A673 (cell line): ENCODE data around the gene PHF3. TPM values are rescaled to one million over a fixed set of nuclear protein-coding genes. Genes with fewer than 3 reads are reported as not detected.
A peak's percentile ranks its signal among the peaks of the same experiment; 100 is the strongest.

Source experiments
- BruUV-seq: library from RNA; stranded (reverse); fragments of 400-500 nt; replicated peaks from 2 replicates; lab custom pipeline; 2021; lab: Mats Ljungman, UMichigan
- CTCF ChIA-PET: fragments of 300-600 bp; sonication (Branson Sonifier 250); formaldehyde crosslinking; loops from one replicate; lab custom pipeline; 2022; ENCODE audit warnings: antibody characterized with exemption; lab: Charles Lee
- POLR2A ChIA-PET: fragments of 300-600 bp; sonication (Branson Sonifier 250); formaldehyde crosslinking; loops from one replicate; lab custom pipeline; 2022; ENCODE audit warnings: antibody characterized with exemption; ENCODE audit not compliant: low non-redundant PET; lab: Charles Lee
- DNase-seq: peaks from one replicate; pipeline ENCODE4 v3.0.0-alpha.2; 2015; ENCODE audit warnings: low spot score
- H3K27ac ChIP-seq: fragments of 200-600 bp; sonication (generic); 2 replicates; pipeline ENCODE4 v1.5.1; 2016; ENCODE audit warnings: mixed run types, low read depth, mild to moderate bottlenecking, mixed read lengths, antibody characterized with exemption, low read length; ENCODE audit not compliant: poor library complexity, severe bottlenecking
- H3K27me3 ChIP-seq: fragments of 200-600 bp; sonication (generic); replicated peaks from 2 replicates; pipeline ENCODE4 v1.6.1; 2017; ENCODE audit warnings: mixed run types, low read depth, mild to moderate bottlenecking, mixed read lengths, antibody characterized with exemption, low read length; ENCODE audit not compliant: insufficient read depth, poor library complexity
- H3K36me3 ChIP-seq: fragments of 200-600 bp; sonication (generic); 2 replicates; pipeline ENCODE4 v1.6.1; 2016; ENCODE audit warnings: mixed run types, mild to moderate bottlenecking, mixed read lengths, antibody characterized with exemption, low read length; ENCODE audit not compliant: insufficient read depth, poor library complexity, severe bottlenecking
- H3K4me1 ChIP-seq: fragments of 200-600 bp; sonication (generic); 2 replicates; pipeline ENCODE4 v1.6.1; 2017; ENCODE audit warnings: mixed run types, mild to moderate bottlenecking, mixed read lengths, antibody characterized with exemption, low read length; ENCODE audit not compliant: insufficient read depth, poor library complexity, severe bottlenecking
- H3K4me3 ChIP-seq: fragments of 200-600 bp; sonication (generic); 2 replicates; pipeline ENCODE4 v1.5.1; 2016; ENCODE audit warnings: low read depth, mixed run types, mild to moderate bottlenecking, mixed read lengths, low read length; ENCODE audit not compliant: poor library complexity, severe bottlenecking
- H3K9me3 ChIP-seq: fragments of 200-600 bp; sonication (generic); 2 replicates; pipeline ENCODE4 v1.6.1; 2016; ENCODE audit warnings: mixed run types, low read depth, mild to moderate bottlenecking, mixed read lengths, antibody characterized with exemption, low read length; ENCODE audit not compliant: poor library complexity, severe bottlenecking
- CTCF ChIP-seq: fragments of 300-800, 200-600 bp; sonication (generic); conservative IDR thresholded peaks from 2 replicates; pipeline ENCODE4 v1.5.1; 2017; ENCODE audit warnings: low read depth, mild to moderate bottlenecking, antibody characterized with exemption, low read length, moderate library complexity, mixed read lengths
- EZH2 ChIP-seq: fragments of 200-600 bp; sonication (generic); IDR thresholded peaks from 2 replicates; pipeline ENCODE4 v1.6.1; 2017; ENCODE audit warnings: borderline replicate concordance, low read depth, mild to moderate bottlenecking, mixed read lengths, antibody characterized with exemption, low read length; ENCODE audit not compliant: poor library complexity, severe bottlenecking
- intact Hi-C: fragments of 100-400 bp; cut with micrococcal nuclease; formaldehyde crosslinking; loops from one replicate; pipeline ENCODE4 v1.10.0; 2022; ENCODE audit not compliant: unreplicated experiment
- total RNA-seq: library from RNA; stranded (reverse); gene quantifications from 2 replicates; pipeline ENCODE4 v1.2.3, GENCODE V29; 2021

PHF3 gene
- total RNA-seq, 1 experiment from 2014 or later: 52.0 TPM

- no peaks in the 10 kb centered on the region for H3K4me1 ChIP-seq
- peak; percentile 64 for TF ChIP-seq CTCF
- TF ChIP-seq EZH2: no peak
- H3K27ac ChIP-seq: no peak overlapping the region
- POLR2A ChIA-PET: no interaction called here
- no TSS peak for BruUV-seq
- intact Hi-C loops: loop anchor here (2.0 to 5.0 kb wide), 3 partner anchors 166 to 457 kb away; no protein-coding TSS in a partner anchor
- H3K36me3 ChIP-seq: no peaks in the 10 kb centered on the region
- DNase-seq: peak; percentile 52
- CTCF ChIA-PET: interaction anchor here (0.6 to 1.3 kb wide), 6 partner anchors 166 to 1055 kb away, joined by 3 to 17 read pairs (median 6); no protein-coding TSS in a partner anchor
- H3K27me3 ChIP-seq: no peaks in the 10 kb centered on the region
- H3K4me3 ChIP-seq: no peak overlapping the region
- no peaks in the 10 kb centered on the region for H3K9me3 ChIP-seq
Measured at GRCh38 chr6:63764318-63764916, 128.8 kb downstream of the PHF3 start.

Other genes with a start within 250 kb of the PHF3 start
- gene PTP4A1, start 63.3 kb upstream of the PHF3 start, total RNA-seq: 64.7 and 80.1 TPM in 2 replicates